PC-3 (cell line): ENCODE results near the gene WDR41. TPM values are rescaled to one million over a fixed set of nuclear protein-coding genes. Genes with fewer than 3 reads are reported as not detected.
A peak's percentile ranks its signal among the peaks of the same experiment; 100 is the strongest.
"Not testable (repeated sequence)": the region's sequence is repeated elsewhere in the genome, so short reads cannot be mapped to it uniquely, and the experiment has no call there.

ENCODE experiments used
- ATAC-seq: fragments of 200-7000 bp; cut with Tn5 transposase; 2 replicates; pipeline ENCODE4 v1.9.1; 2020; ENCODE audit warnings: mild to moderate bottlenecking, moderate library complexity
- BruUV-seq: library from RNA; stranded (reverse); fragments of 400-500 nt; replicated peaks from 2 replicates; lab custom pipeline; 2021; lab: Mats Ljungman, UMichigan
- CTCF ChIA-PET: fragments of 300-600 bp; sonication (Branson Sonifier 250); formaldehyde crosslinking; loops from one replicate; lab custom pipeline; 2022; ENCODE audit warnings: antibody characterized with exemption; lab: Charles Lee
- POLR2A ChIA-PET: fragments of 300-600 bp; sonication (Branson Sonifier 250); formaldehyde crosslinking; loops from one replicate; lab custom pipeline; 2022; ENCODE audit warnings: antibody characterized with exemption; ENCODE audit not compliant: unreplicated experiment; lab: Charles Lee
- DNase-seq: peaks from one replicate; pipeline ENCODE4 v3.0.0-alpha.2; 2015
- H2AFZ ChIP-seq: fragments of 300-600 bp; sonication (generic); 2 replicates; pipeline ENCODE4 v1.6.0; 2016; ENCODE audit warnings: antibody characterized with exemption, low read length
- H3F3A ChIP-seq: fragments of 300-600 bp; sonication (generic); one replicate; pipeline ENCODE4 v1.6.0; 2017; ENCODE audit warnings: antibody characterized with exemption, low read length, control low read depth, mild to moderate bottlenecking; ENCODE audit not compliant: unreplicated experiment
- H3K27ac ChIP-seq: fragments of 300-600 bp; sonication (generic); 2 replicates; pipeline ENCODE4 v1.5.1; 2016; ENCODE audit warnings: mild to moderate bottlenecking, low read length
- H3K27me3 ChIP-seq: fragments of 300-600 bp; sonication (generic); 2 replicates; pipeline ENCODE4 v1.6.1; 2016; ENCODE audit warnings: low read length, mixed read lengths
- H3K36me3 ChIP-seq: fragments of 300-600 bp; sonication (generic); 2 replicates; pipeline ENCODE4 v1.6.1; 2016; ENCODE audit warnings: low read depth, mixed run types, low read length, mixed read lengths
- H3K4me1 ChIP-seq: fragments of 300-600 bp; sonication (generic); 2 replicates; pipeline ENCODE4 v1.5.1; 2016; ENCODE audit warnings: low read length; ENCODE audit not compliant: insufficient read depth
- H3K4me2 ChIP-seq: fragments of 300-600 bp; sonication (generic); 2 replicates; pipeline ENCODE4 v1.6.0; 2016; ENCODE audit warnings: low read length
- H3K4me3 ChIP-seq: fragments of 300-600 bp; sonication (generic); 2 replicates; pipeline ENCODE4 v1.5.1; 2016; ENCODE audit warnings: mild to moderate bottlenecking, low read length, mixed read lengths
- H3K79me2 ChIP-seq: fragments of 300-600 bp; sonication (generic); 2 replicates; pipeline ENCODE4 v1.6.1; 2017; ENCODE audit warnings: low read length, mixed read lengths
- H3K9ac ChIP-seq: fragments of 300-600 bp; sonication (generic); 2 replicates; pipeline ENCODE4 v1.6.0; 2016; ENCODE audit warnings: mild to moderate bottlenecking, low read length
- H3K9me2 ChIP-seq: fragments of 300-600 bp; sonication (generic); replicated peaks from 2 replicates; pipeline ENCODE4 v1.6.1; 2016; ENCODE audit warnings: mixed run types, low read length, mixed read lengths
- H3K9me3 ChIP-seq: fragments of 300-600 bp; sonication (generic); 2 replicates; pipeline ENCODE4 v1.6.1; 2016; ENCODE audit warnings: low read length, mixed read lengths
- H4K20me1 ChIP-seq: fragments of 300-600 bp; sonication (generic); 2 replicates; pipeline ENCODE4 v1.6.1; 2016; ENCODE audit warnings: low read length, mixed read lengths
- CTCF ChIP-seq: fragments of 300-600 bp; sonication (generic); conservative IDR thresholded peaks from 2 replicates; pipeline ENCODE4 v1.5.1; 2017; ENCODE audit warnings: antibody characterized with exemption, low read depth, mild to moderate bottlenecking, low read length
- EZH2 ChIP-seq: fragments of 300-600 bp; sonication (generic); IDR thresholded peaks from one replicate; pipeline ENCODE4 v1.6.1; 2017; ENCODE audit warnings: antibody characterized with exemption, mild to moderate bottlenecking, low read length; ENCODE audit not compliant: unreplicated experiment
- EZH2phosphoT487 ChIP-seq: fragments of 300-600 bp; sonication (generic); IDR thresholded peaks from 2 replicates; pipeline ENCODE4 v1.6.1; 2018; ENCODE audit warnings: mild to moderate bottlenecking, antibody characterized with exemption, low read length, borderline replicate concordance
- intact Hi-C: fragments of 100-400 bp; cut with micrococcal nuclease; formaldehyde crosslinking; loops from 2 replicates; pipeline ENCODE4 v1.9.0; 2023
- total RNA-seq: library from RNA; depleted of rRNA; stranded (reverse); fragments of >200 nt; gene quantifications from 2 replicates; pipeline ENCODE4 v1.2.3, GENCODE V29; 2014

The WDR41 gene
- total RNA-seq, 1 experiment from 2014 or later: 19.5 TPM

GRCh38 chr5:77518304-77518703 is 26.2 kb upstream of the WDR41 start:
- Histone ChIP-seq H3K27ac (no peak overlapping the region), H3F3A (no peaks in the 10 kb centered on the region), H3K9me3 (no peaks in the 10 kb centered on the region), H3K4me1 (no peaks in the 10 kb centered on the region), H3K9ac (no peak overlapping the region), H2AFZ (no peak overlapping the region), H3K27me3 (no peaks in the 10 kb centered on the region), H3K36me3 (no peaks in the 10 kb centered on the region), H3K4me2 (no peak overlapping the region), H4K20me1 (no peaks in the 10 kb centered on the region), H3K79me2 (no peaks in the 10 kb centered on the region), H3K4me3 (no peak overlapping the region), H3K9me2 (no peaks in the 10 kb centered on the region)
- no peak for TF ChIP-seq EZH2phosphoT487
- TF ChIP-seq CTCF: peak; percentile 46
- TF ChIP-seq EZH2: no peak
- ChIA-PET POLR2A (interaction anchor here (0.6 kb wide), 1 partner anchor 524 kb away, joined by 5 read pairs; no protein-coding TSS in a partner anchor), CTCF (no interaction called here)
- intact Hi-C loops: loop anchor here (1.0 kb wide), 1 partner anchor 490 kb away; no protein-coding TSS in a partner anchor
- DNase-seq (peak; percentile 37), ATAC-seq (no peak)
- no TSS peak for BruUV-seq

- Histone ChIP-seq H3K27me3 (no peaks in the 10 kb centered on the region), H3K9me2 (no peaks in the 10 kb centered on the region), H3K9ac (no peak overlapping the region), H3F3A (no peaks in the 10 kb centered on the region), H2AFZ (no peak overlapping the region), H3K79me2 (no peaks in the 10 kb centered on the region), H3K4me1 (no peaks in the 10 kb centered on the region), H4K20me1 (no peaks in the 10 kb centered on the region), H3K27ac (no peak overlapping the region), H3K4me3 (no peak overlapping the region), H3K4me2 (no peak overlapping the region), H3K36me3 (no peaks in the 10 kb centered on the region), H3K9me3 (no peaks in the 10 kb centered on the region)
- TF ChIP-seq EZH2phosphoT487 (no peak), CTCF (no peak)
- ATAC-seq: no peak
- ChIA-PET CTCF (no interaction called here), POLR2A (no interaction called here)
- intact Hi-C loops: no loop called here
- BruUV-seq: no TSS peak
- no peak for DNase-seq
Measured at GRCh38 chr5:77514457-77514856, 22.3 kb upstream of the WDR41 start.

- no peak overlapping the region for H3K4me3 ChIP-seq
- intact Hi-C loops: no loop called here
- CTCF ChIA-PET: no interaction called here
- POLR2A ChIA-PET: no interaction called here
- no peaks in the 10 kb centered on the region for H4K20me1 ChIP-seq
- H3K36me3 ChIP-seq: no peaks in the 10 kb centered on the region
- H3K27ac ChIP-seq: no peak overlapping the region
- no peaks in the 10 kb centered on the region for H3K27me3 ChIP-seq
- no peaks in the 10 kb centered on the region for H3K79me2 ChIP-seq
- no TSS peak for BruUV-seq
- no peaks in the 10 kb centered on the region for H3K9me3 ChIP-seq
- H3K9me2 ChIP-seq: no peaks in the 10 kb centered on the region
- DNase-seq: no peak
- H3F3A ChIP-seq: no peaks in the 10 kb centered on the region
- H3K4me2 ChIP-seq: no peak overlapping the region
- ATAC-seq: no peak
- H3K4me1 ChIP-seq: no peaks in the 10 kb centered on the region
- H2AFZ ChIP-seq: no peak overlapping the region
- no peak for TF ChIP-seq EZH2phosphoT487
- no peak for TF ChIP-seq CTCF
- H3K9ac ChIP-seq: no peak overlapping the region
Measured at GRCh38 chr5:77513321-77513720, 21.2 kb upstream of the WDR41 start.

GRCh38 chr5:77501132-77501531 is 9.0 kb upstream of the WDR41 start:
- H3K4me3 ChIP-seq, POLR2A ChIA-PET, intact Hi-C loops, H3K27ac ChIP-seq, BruUV-seq, H3K4me1 ChIP-seq, H2AFZ ChIP-seq, H3F3A ChIP-seq, H3K27me3 ChIP-seq, H3K9ac ChIP-seq, CTCF ChIA-PET, H3K9me3 ChIP-seq, H3K79me2 ChIP-seq, H4K20me1 ChIP-seq, H3K36me3 ChIP-seq, H3K9me2 ChIP-seq, H3K4me2 ChIP-seq, ATAC-seq, DNase-seq: not testable (repeated sequence)
